H1 (cell line): ENCODE data around the gene FEV. TPM values are rescaled to one million over a fixed set of nuclear protein-coding genes. Genes with fewer than 3 reads are reported as not detected.

Source experiments
- CBX8 ChIP-seq: fragments of 300-800, 300-1000 bp; sonication (generic); IDR thresholded peaks from 2 replicates; pipeline ENCODE4 v1.7.1; 2016; ENCODE audit warnings: low read depth, low read length, borderline replicate concordance
- polyA plus RNA-seq, 7 experiments: library from polyadenylated mRNA; depleted of rRNA in 3 of 7; stranded (reverse) in 5 of 7; unstranded in 2 of 7; fragments of >200 nt in 5 of 7; fragments of 200-250 nt in 2 of 7; gene quantifications; 1 replicate in 5 of 7; 2 replicates in 1 of 7; 4 replicates in 1 of 7; pipeline versions ENCODE4 v1.2.1 to v1.2.3, GENCODE V29; 2011 to 2013; ENCODE audit warnings: missing spikeins in 2 of 7, mixed read lengths in 2 of 7
- total RNA-seq: library from RNA; stranded (reverse); fragmentation: NEBNext Ultra II Directional; extraction: Animal tissue kit (Norgen Biotek cat#: 25700); gene quantifications from 2 replicates; pipeline ENCODE4 v1.2.1, GENCODE V29; 2021
- TF ChIP-seq, protein P1 (sequence below): fragments of 300-600 bp; sonication (generic); IDR thresholded peaks from 2 replicates; pipeline ENCODE4 v1.7.1; 2012; ENCODE audit warnings: low read length, moderate library complexity, mild to moderate bottlenecking, inconsistent platforms; ENCODE audit not compliant: insufficient replicate concordance

The FEV gene
- total and polyA plus RNA-seq, 2 of the 8 experiments (the other 6 are each of a cell fraction or from before 2014, with no cell fraction given) = not detected

DNA sequence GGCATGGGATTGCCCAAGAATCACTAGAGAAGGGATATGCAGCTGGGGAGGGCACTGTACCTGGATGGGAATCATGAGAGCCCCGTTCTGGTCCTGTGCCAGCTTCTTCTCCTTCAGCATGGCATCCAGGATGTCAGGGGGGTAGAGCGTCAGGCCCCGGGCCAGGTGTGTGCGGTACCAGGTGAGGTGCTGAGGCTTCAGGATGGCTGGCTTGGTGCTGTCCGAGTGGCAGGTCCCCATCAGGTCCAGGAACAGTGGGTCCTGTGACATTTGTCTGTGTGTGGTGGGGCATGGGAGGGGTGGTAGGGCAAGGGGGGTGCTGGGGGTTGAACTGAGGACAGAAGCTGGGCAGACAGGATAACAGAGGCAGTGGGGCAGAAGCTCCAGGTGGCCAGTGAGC, 43.2 kb upstream of the FEV start (continued):
- TF ChIP-seq, protein P1, sequence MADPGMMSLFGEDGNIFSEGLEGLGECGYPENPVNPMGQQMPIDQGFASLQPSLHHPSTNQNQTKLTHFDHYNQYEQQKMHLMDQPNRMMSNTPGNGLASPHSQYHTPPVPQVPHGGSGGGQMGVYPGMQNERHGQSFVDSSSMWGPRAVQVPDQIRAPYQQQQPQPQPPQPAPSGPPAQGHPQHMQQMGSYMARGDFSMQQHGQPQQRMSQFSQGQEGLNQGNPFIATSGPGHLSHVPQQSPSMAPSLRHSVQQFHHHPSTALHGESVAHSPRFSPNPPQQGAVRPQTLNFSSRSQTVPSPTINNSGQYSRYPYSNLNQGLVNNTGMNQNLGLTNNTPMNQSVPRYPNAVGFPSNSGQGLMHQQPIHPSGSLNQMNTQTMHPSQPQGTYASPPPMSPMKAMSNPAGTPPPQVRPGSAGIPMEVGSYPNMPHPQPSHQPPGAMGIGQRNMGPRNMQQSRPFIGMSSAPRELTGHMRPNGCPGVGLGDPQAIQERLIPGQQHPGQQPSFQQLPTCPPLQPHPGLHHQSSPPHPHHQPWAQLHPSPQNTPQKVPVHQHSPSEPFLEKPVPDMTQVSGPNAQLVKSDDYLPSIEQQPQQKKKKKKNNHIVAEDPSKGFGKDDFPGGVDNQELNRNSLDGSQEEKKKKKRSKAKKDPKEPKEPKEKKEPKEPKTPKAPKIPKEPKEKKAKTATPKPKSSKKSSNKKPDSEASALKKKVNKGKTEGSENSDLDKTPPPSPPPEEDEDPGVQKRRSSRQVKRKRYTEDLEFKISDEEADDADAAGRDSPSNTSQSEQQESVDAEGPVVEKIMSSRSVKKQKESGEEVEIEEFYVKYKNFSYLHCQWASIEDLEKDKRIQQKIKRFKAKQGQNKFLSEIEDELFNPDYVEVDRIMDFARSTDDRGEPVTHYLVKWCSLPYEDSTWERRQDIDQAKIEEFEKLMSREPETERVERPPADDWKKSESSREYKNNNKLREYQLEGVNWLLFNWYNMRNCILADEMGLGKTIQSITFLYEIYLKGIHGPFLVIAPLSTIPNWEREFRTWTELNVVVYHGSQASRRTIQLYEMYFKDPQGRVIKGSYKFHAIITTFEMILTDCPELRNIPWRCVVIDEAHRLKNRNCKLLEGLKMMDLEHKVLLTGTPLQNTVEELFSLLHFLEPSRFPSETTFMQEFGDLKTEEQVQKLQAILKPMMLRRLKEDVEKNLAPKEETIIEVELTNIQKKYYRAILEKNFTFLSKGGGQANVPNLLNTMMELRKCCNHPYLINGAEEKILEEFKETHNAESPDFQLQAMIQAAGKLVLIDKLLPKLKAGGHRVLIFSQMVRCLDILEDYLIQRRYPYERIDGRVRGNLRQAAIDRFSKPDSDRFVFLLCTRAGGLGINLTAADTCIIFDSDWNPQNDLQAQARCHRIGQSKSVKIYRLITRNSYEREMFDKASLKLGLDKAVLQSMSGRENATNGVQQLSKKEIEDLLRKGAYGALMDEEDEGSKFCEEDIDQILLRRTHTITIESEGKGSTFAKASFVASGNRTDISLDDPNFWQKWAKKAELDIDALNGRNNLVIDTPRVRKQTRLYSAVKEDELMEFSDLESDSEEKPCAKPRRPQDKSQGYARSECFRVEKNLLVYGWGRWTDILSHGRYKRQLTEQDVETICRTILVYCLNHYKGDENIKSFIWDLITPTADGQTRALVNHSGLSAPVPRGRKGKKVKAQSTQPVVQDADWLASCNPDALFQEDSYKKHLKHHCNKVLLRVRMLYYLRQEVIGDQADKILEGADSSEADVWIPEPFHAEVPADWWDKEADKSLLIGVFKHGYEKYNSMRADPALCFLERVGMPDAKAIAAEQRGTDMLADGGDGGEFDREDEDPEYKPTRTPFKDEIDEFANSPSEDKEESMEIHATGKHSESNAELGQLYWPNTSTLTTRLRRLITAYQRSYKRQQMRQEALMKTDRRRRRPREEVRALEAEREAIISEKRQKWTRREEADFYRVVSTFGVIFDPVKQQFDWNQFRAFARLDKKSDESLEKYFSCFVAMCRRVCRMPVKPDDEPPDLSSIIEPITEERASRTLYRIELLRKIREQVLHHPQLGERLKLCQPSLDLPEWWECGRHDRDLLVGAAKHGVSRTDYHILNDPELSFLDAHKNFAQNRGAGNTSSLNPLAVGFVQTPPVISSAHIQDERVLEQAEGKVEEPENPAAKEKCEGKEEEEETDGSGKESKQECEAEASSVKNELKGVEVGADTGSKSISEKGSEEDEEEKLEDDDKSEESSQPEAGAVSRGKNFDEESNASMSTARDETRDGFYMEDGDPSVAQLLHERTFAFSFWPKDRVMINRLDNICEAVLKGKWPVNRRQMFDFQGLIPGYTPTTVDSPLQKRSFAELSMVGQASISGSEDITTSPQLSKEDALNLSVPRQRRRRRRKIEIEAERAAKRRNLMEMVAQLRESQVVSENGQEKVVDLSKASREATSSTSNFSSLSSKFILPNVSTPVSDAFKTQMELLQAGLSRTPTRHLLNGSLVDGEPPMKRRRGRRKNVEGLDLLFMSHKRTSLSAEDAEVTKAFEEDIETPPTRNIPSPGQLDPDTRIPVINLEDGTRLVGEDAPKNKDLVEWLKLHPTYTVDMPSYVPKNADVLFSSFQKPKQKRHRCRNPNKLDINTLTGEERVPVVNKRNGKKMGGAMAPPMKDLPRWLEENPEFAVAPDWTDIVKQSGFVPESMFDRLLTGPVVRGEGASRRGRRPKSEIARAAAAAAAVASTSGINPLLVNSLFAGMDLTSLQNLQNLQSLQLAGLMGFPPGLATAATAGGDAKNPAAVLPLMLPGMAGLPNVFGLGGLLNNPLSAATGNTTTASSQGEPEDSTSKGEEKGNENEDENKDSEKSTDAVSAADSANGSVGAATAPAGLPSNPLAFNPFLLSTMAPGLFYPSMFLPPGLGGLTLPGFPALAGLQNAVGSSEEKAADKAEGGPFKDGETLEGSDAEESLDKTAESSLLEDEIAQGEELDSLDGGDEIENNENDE = no peak
- no peak for TF ChIP-seq CBX8
